ENCODE measurements around the gene TUBGCP2.
"Not testable (repeated sequence)": the region's sequence is repeated elsewhere in the genome, so short reads cannot be mapped to it uniquely, and the experiment has no call there.

TUBGCP2 gene

DNA sequence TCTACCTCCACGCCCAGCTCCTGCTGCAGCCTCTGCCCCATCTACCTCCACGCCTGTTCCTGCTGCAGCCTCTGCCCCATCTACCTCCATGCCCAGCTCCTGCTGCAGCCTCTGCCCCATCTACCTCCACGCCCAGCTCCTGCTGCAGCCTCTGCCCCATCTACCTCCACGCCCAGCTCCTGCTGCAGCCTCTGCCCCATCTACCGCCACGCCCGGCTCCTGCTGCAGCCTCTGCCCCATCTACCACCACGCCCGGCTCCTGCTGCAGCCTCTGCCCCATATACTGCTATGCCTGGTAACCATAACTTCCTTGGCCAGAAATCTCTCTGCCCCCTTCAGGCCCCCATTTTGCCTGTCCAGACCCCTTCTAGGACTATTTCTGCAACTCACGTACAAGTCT is 43.6 kb downstream of the TUBGCP2 start:
- not testable (repeated sequence) for DNase-seq (ENCODE audit: low read depth in 3 of 3)

DNA sequence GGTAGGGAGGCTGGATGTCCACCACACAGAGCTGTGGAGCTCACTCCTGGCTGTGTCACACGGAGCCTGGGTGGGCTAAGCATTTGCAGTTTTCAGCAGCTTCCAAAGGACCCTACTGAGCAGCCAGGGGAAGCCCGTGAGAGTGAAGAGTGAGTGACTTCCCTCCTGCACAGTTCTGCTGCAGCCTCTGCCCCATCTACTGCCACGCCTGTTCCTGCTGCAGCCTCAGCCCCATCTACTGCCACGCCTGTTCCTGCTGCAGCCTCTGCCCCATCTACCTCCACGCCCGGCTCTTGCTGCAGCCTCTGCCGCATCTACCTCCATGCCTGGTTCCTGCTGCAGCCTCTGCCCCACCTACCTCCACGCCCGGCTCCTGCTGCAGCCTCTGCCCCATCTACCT is 44.2 kb downstream of the TUBGCP2 start:
- no peak for DNase-seq (ENCODE audit: low read depth in 3 of 3)

DNA sequence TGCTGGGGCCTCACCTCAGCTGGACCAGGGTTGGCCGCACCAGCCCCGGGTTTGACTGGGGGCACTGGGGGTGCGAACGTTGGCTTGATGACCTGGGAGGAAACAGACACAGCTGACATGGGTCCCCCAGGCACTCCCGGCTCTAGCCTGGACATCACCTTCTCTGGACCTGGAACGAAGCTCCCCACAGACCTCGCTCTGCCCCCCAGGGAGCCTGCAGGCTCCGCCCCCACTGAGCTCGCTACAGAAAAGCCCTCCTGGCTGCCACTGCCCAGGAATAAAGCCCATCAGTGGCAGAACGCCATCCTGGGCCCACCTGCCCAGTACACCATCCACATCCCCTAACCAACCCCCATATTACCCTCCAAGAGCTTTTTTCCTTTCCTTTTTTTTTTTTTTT is 45.0 kb downstream of the TUBGCP2 start:
- no peak for DNase-seq (ENCODE audit: low read depth in 3 of 3)

DNA sequence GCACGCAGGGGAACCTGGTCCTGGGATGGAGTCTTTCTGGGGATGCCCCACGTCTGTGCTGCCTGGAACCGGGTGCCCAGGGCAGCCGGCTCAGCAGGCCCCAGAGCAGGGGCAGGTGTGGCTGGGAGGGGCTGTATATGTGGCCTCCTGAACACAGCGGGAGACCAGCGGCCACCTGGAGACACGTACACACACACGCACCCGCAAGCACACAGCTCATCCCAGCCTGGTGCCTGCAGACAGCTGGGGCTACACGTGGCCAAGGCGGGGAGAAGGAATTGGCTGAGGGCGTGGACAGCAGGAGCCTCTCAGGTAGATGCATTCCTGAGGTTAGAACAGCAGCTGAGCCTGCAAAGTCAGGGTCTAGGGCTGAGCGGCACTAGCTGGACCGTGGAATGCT is 46.0 kb downstream of the TUBGCP2 start:
- no peak for DNase-seq (ENCODE audit: low read depth in 3 of 3)

DNA sequence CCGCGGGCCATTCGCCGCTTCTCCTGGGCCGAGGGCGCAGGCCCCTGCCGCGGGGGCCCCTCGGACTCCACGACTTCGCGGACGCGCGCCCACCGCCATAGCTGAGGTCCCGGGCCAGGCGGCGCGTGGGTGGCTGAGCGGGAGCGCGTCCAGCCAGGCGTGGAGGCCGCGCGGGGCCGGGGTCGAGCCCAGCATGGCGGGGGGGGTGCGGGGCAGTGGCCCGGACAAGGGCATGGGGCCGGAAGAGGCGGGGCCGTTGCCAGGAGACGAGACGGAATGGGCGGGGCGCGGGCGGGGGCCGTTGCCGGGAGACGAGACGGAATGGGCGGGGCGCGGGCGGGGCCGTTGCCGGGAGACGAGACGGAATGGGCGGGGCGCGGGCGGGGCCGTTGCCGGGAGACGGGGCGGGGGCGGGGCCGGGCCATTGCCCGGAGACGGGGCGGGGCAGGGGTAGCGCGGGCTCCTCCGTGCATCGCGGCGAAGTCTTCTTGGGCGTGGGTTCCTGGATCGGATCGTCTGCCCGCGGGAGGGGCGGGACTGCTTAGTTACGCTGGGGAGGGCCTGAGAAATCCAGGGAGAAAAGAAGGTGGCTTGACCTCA is 46.8 kb downstream of the TUBGCP2 start:
- DNase-seq (ENCODE audit: low read depth in 3 of 3), result peak; percentile 70 to 81 (median 73)

DNA sequence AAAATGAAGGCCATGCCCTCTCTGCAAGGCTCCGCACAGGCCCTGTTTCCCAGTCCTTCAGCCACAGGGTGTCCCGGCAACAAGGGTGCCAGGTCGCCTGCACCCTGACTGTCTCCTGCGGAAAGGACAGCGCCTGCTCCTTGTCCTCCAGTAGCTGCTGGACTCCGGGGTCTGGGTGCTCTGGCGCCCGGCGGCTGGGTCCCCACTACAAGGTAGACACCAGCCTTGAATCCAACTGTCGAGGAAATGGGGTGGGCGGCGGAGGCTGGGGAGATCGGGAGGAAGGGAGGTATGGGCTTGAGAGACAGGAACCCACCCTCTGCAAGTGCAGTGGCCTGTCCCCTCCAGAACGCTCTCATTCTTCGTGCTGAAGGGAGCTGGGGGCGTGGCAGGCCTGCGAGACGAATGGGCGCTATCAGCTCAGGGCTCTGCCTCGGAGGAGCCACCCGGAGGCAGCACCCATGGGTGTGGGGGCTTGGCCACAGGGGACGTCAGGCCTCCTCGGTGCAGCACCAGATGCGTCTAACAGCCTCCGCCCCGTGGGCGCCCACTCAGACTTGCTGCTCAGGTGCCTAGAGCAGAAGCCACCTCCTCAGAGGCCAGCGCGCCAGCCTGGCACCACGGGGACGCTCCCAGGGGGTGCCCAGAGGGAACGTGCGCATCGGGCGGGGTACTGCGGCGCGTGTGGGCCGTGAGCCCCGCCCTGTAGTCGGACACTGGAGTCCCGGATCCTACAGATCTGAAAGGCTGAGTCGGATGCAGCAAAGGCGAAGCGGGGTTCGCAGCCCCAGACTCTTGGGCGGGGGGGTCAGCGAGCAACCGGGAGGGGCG is 47.6 kb downstream of the TUBGCP2 start:
- peak in 2 of 3 experiments; percentile 31 to 73 for DNase-seq (ENCODE audit: low read depth in 3 of 3)

DNA sequence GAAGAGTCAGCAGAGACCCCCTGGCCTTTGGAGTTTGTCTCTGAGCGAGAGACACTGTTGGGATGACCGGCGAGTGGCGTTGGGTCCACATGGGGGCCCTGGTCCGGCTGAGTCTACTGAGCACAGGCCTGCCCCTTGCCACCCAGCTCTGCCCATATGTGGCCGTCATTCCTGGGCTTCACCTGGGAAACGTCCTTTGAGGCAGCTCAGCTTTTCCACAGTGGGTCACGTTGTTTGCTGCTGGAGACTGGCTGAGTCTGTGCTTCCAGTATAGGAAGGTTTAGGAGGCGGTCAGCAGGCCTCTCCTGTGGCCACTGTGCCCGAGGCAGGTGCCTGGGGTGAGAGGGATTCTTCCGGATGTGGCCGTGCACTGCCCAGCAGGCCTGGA is 49.1 kb downstream of the TUBGCP2 start:
- no peak for DNase-seq (ENCODE audit: low read depth in 3 of 3)

DNA sequence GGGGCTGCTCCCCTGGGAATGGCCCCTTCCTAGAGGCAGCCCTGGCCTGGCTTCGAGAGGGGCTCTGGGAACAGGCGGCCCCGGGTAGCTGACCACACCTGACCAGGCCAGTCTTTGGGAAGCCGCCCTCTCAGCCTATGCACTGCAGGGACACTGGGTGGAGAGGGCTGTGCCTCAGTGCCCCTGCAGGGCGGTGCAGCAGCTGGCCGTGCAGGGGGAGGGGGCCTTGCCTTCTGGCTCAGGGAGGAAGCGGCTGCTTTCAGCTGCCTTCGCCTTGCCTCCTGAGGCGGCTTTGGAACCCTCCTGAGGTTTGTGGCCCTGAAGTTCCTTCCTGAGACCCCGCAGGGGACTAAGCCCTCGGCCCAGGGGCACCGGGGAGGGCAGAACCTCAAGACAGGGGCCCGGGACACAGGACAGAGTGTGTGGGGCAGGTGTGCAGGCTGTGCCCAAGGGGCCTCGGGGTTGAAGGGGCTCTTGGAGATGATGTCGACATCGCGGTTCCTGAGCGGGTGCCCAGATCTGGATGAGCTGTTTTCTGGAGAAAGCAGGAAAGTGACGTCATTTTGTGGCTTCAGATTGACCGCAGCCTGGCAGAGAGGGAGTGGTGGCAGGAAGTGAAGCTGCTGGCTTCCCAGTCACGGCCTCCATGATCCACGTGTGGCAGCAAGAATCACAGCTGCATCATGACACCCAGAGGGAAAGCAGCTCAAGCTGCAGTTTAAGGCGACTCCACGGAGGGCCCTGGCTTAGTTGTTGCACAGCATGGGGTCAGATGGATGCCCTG is 49.7 kb downstream of the TUBGCP2 start:
- DNase-seq (ENCODE audit: low read depth in 3 of 3), result peak; percentile 78 to 92 (median 79)

DNA sequence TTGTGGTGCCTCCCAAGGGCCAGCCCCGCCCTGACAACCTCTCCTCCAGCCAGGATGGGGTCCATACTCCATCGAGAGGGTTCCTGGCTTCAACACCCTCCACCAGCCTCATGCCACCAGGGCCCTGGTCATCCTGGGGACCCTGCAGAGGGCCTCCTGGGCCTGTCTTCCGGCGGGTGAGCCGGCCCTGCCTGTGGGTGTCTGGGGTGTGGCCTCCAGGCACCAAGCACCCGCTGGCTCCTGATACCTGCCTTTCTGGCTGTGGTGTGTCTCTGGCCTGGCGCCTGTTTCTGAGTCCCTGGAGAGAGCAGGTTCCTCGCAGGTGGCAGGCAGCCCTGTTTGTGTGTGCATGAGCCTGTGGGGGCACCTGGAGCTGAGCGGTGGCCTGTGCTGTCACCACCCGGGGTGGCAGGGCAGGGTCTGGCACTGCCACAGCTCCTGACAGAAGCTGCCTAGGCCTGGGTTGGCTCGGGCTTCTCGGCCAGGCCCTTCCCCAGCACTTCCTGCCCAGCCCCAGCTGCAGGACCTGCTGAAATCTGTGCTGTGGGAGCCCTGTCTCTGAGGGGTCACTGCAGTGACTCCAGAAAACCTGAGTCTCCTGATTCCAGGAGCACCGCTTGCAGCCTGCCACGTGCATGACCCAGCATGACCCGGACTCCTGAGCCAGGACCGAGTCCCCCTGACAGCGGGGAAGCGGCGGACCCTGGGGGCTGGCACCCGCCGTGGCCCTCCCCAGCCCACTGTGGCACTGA is 50.4 kb downstream of the TUBGCP2 start:
- peak in 1 of 3 experiments; percentile 47 for DNase-seq (ENCODE audit: low read depth in 3 of 3)

DNA sequence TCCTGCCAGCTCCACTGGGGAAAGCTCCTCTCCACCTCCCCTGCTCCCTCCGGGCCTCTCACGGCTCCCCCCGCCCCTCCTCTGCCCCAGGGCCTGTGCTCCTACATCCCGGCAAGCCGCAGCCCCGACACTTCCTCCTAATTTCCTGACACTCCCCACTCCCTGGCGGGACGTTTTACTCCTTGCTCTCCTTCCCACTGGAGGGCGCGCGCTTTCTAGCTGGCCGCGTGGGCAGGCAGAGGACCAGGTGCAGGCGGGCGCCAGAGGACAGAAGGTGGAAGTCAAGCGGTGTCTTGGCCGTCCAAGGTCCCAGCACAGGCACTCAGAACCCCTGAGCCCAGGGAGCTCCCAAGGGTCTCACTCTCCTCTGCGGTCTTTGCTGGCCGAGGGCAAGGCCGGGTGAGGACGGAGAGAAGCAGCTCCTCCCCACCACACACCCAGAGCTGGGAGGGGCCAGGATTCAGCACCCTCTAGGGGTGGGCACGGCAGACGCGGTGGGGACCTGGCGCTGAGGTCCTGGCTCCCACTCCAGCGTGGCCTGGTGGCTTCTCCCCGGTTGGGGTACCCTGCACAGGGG is 51.1 kb downstream of the TUBGCP2 start:
- DNase-seq (ENCODE audit: low read depth in 3 of 3), result no peak

DNA sequence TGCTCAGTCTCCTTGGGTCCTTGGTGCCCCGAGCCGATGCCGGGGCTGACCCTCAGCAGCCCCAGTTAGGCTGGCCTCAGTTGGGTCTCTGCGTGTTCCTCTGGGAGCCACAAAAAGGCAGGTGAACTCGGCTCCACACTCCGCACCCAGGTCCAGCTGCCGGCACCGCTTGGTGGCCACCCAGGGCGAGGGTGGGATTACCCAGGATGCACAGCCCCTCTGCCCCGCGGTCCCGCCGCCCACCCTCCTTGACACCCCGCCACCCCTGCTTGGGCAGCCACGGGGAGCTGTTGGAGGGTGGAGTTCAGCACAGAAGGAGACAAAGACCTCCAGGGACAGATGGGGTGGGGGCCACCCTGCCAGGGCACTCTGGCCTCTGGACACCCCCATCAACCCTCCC is 53.3 kb downstream of the TUBGCP2 start:
- no peak for DNase-seq (ENCODE audit: low read depth in 3 of 3)

DNA sequence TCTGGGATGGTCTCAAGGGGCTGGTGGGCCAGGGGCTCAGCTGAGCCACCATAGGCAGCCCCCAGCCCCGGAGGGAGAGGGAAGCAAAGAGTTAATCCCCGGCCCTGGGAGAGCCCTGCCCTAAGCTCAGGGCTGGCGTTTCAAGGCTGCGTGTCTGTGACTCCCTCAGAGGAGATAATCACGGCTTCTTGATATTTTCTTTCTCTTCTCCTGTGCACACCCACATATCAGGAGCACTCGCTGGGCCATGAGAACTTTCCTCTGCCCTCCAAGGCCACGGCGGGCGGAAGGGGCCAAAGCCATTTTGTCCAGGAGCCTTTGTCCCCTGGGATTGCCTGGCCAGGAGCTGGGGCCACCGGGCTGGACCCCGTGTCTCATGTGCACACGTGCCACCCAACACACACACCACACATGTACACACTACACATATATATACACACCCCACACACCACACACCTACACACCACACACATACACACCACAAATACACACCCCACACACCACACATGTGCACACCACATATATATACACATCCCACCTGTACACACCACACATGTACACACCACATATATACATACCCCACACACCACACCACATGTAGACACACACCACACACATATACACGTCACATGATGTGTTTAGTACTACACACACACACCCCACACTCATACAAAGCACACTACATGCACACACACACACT is 54.1 kb downstream of the TUBGCP2 start:
- no peak for DNase-seq (ENCODE audit: low read depth in 3 of 3)

DNA sequence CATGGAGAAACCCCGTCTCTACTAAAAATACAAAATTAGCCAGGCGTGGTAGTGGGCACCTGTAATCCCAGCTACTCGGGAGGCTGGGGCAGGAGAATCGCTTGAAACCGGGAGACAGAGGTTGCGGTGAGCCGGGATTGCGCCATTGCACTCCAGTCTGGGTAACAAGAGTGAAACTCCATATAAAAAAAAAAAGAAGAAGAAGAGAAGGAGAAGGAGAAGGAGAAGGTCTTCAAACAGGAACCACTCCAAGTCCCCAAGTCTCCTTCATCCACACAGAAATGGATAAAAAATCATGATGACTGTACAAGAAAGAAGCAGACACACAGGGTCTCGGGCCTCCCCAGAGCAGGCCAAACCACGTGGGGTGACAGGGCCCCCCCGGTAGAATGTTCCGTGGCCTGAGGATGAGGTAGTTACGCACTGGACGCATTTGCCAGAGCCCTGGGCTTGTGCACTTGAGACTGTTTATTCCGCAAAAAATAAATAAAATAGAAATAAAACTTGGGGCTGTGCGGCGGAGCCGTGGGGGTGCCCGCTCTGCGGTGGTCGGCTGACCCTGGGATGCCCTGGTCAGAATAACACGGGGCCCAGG is 55.2 kb downstream of the TUBGCP2 start:
- DNase-seq (ENCODE audit: low read depth in 3 of 3), result no peak

DNA sequence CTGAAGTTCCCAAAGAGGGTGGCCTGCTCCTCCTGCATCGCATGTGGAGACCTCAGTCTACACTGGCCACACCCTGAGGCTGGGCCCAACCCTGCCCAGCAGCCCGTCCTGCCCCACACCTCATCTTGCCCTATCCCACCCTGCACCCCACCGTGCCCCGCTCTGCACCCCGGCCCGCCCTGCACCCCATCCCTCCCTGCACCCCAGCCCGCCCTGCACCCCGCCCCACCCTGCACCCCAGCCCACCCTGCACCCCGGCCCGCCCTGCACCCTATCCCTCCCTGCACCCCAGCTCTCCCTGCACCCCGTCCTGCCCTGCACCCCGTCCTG is 56.5 kb downstream of the TUBGCP2 start:
- DNase-seq (ENCODE audit: low read depth in 3 of 3), result no peak

DNA sequence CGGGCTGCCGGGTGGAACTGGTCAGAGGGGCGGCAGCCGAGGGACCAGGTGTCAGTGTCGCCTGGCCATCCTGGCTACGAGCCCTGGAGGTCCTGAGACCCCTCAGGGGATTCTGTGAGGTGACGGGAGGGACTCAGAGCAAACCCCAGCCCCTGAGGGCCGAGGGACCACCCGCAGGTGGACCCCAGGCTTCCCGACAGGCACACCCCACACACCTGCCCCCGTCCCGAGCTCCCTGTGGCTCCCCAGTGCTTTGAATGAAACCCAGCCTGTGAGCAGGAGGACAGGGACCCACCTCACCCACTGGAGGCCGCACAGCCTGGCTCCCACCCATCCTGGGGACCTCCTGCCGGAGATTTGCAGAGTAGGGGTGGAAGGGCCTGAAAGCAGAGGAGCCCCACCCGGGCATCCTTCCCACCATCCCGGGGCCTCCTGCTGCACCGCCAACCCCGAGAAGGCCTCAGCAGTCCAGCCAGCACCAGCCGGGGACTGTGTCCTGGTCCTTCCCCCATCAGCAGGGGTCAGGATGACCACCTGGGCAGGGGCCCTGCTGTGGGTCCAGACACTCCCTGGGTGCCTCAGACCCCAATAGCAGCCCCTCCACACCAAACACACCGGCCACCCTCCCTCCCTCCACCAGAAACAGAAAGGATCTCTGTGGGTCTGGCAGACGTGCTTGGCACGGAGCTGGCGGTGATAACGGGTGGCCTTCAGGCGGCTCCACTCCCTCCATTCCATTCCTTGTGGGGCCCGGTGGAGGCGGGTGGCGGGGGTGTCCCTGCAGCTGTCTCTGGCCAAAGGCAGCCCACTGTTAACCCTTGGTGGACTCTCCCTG is 57.1 kb downstream of the TUBGCP2 start:
- no peak for DNase-seq (ENCODE audit: low read depth in 3 of 3)

DNA sequence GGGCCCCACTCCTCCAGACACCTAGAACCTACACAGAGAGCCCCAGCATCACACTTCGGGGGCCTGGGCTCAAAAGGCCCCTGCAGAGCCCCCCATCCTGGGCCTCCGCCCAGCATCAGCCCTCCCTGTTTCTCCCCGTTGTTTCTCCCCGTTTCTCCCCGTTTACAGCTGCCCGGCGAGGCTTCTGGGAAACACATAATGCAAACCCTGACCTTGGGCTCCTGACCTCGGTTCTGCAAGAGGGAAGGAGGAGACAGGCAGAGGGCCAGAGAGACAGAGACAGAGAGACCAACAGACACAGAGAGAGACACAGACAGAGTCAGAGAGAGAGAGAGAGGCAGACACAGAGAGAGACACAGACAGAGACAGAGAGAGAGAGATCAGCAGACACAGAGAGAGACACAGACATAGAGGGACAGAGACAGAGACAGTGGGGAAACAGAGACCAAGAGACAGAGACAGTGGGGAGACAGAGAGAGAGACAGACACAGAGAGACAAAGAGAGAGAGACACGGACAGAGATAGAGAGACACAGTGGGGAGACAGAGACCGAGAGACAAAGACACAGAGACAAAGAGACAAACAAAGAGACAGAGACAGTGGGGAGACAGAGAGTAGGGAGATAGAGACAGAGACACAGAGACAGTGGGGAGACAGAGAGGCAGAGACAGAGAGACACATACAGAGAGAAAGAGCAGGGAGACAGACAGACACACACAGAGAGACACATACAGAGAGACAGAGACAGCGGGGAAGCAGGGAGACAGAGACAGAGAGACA is 58.5 kb downstream of the TUBGCP2 start:
- DNase-seq (ENCODE audit: low read depth in 3 of 3), result no peak

DNA sequence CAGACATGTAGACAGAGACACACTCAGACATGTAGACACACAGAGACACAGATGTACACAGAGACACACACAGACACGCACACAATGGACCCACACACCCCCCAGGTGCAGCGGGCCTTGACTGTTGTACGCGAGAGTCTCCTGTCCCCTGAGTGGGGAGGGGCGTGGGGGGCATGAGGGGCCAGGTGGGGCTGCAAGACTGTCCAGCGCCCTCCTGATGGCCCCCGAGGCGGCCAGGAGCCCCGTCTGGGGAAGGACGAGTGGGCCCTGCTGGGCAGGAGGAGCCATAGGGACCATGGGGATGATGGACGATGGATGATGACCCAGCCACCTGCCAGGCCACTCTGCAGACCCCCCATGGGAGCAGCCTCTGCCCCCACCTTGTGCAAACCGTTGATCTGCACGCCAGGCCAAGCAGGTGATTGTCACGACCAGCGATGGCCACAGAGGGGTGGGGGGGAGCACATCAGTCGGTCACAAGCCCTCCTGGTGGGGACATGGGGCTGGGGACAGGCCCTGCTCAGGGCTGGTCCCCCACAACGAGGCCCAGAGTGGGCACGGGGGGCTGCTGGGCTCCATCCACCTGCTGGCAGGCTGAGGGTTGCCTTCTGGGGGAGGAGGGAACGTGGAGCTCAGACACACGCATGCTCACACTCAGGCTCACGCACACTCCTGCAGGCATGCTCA is 59.4 kb downstream of the TUBGCP2 start:
- DNase-seq (ENCODE audit: low read depth in 3 of 3), result no peak

DNA sequence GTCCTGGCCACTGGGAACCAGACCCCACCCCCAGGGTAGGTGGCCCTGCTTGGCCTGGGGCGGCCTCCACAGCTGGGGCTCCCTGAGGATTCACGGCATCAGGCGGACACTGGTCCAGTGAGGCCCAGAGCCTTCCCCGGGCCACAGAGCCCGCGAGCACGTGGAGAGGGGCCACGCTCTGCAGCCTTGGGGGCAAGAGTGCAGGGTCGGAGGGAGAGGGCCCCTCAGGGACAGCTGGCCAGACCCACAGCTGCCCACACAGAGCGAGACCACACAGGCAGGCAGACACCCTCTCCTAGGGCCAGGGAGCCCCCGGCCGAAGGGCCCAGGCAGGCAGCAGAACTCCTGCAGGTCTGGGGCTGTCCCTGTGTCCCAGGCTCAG is 60.3 kb downstream of the TUBGCP2 start:
- DNase-seq (ENCODE audit: low read depth in 3 of 3), result no peak
